ENCODE data around the gene SPSB4.
"Not testable (repeated sequence)": the region's sequence is repeated elsewhere in the genome, so short reads cannot be mapped to it uniquely, and the experiment has no call there.

Gene SPSB4

GRCh38 chr3:141050576-141051442 is at the start of gene SPSB4:
Gene SPSB4 (plus strand): TSS chr3:141051347. CDS start chr3:141066105, 14,758 bp downstream.
- no peak for DNase-seq

GRCh38 chr3:141006344-141006743 is 44.8 kb upstream of the SPSB4 start:
- DNase-seq: no peak

GRCh38 chr3:141009496-141009895 is 41.7 kb upstream of the SPSB4 start:
- DNase-seq: no peak

- peak; percentile 87 for DNase-seq
Measured at GRCh38 chr3:141011232-141011996, 39.7 kb upstream of the SPSB4 start.

- no peak for DNase-seq
Measured at GRCh38 chr3:141011997-141012262, 39.2 kb upstream of the SPSB4 start.

GRCh38 chr3:141012571-141012970 is 38.6 kb upstream of the SPSB4 start:
- no peak for DNase-seq

GRCh38 chr3:141015481-141015880 is 35.7 kb upstream of the SPSB4 start:
- no peak for DNase-seq

GRCh38 chr3:141017366-141018322 is 33.5 kb upstream of the SPSB4 start:
- not testable (repeated sequence) for DNase-seq

- DNase-seq: no peak
Measured at GRCh38 chr3:141019244-141019643, 31.9 kb upstream of the SPSB4 start.

GRCh38 chr3:141020143-141020830 is 30.9 kb upstream of the SPSB4 start:
- no peak for DNase-seq

GRCh38 chr3:141021261-141021660 is 29.9 kb upstream of the SPSB4 start:
- no peak for DNase-seq

GRCh38 chr3:141030296-141030695 is 20.9 kb upstream of the SPSB4 start:
- DNase-seq: no peak

GRCh38 chr3:141039589-141039988 is 11.6 kb upstream of the SPSB4 start:
- no peak for DNase-seq

- no peak for DNase-seq
Measured at GRCh38 chr3:141044695-141045641, 6.2 kb upstream of the SPSB4 start.

GRCh38 chr3:141045849-141046248 is 5.3 kb upstream of the SPSB4 start:
- no peak for DNase-seq

- no peak for DNase-seq
Measured at GRCh38 chr3:141047168-141047567, 4.0 kb upstream of the SPSB4 start.

- no peak for DNase-seq
Measured at GRCh38 chr3:141049681-141050080, 1.5 kb upstream of the SPSB4 start.

GRCh38 chr3:141051443-141052200 is 475 bp downstream of the SPSB4 start:
- DNase-seq: no peak

GRCh38 chr3:141052201-141053069 is 1.3 kb downstream of the SPSB4 start:
- DNase-seq: no peak

- no peak for DNase-seq
Measured at GRCh38 chr3:141055136-141055535, 4.0 kb downstream of the SPSB4 start.

Data from activated effector memory CD4-positive, alpha-beta T cell treated with anti-CD3 and anti-CD28 coated beads, Interleukin-2, amount 50 U/mL, for 16 hours (primary cell).